Stomach (tissue), 9 donors: ENCODE measurements around the gene STYX. TPM values are rescaled to one million over a fixed set of nuclear protein-coding genes. Genes with fewer than 3 reads are reported as not detected.

Experiments used
- DNase-seq, 2 donors: peaks; one replicate each; pipeline versions ENCODE4 v3.0.0 to v3.0.0-alpha.2; 2013 to 2019
- H3K27ac ChIP-seq, 5 donors: fragments of 200-600 bp in 4 of 5; sonication (generic) in 4 of 5; one replicate each; pipeline ENCODE4 v1.5.1; 2013 to 2019; ENCODE audit warnings: mild to moderate bottlenecking in 1 of 5, moderate library complexity in 1 of 5
- H3K27me3 ChIP-seq, 3 donors: fragments of 200-600 bp; sonication (generic); one replicate each; pipeline ENCODE4 v1.5.1; 2017 to 2019; ENCODE audit warnings: mixed run types in 1 of 3
- H3K36me3 ChIP-seq, 4 donors: fragments of 200-600 bp; sonication (generic); 1 replicate in 3 of 4; 2 replicates in 1 of 4; pipeline ENCODE4 v1.5.1; 2016 to 2019
- H3K4me1 ChIP-seq, 4 donors: fragments of 200-600 bp; sonication (generic); one replicate each; pipeline ENCODE4 v1.5.1; 2016 to 2019
- H3K4me3 ChIP-seq, 4 donors: fragments of 200-600 bp; sonication (generic) in 3 of 4; one replicate each; pipeline ENCODE4 v1.5.1; 2016 to 2019; ENCODE audit warnings: mild to moderate bottlenecking in 1 of 4
- H3K9me3 ChIP-seq, 4 donors: fragments of 200-600 bp; sonication (generic); one replicate each; pipeline ENCODE4 v1.5.1; 2016 to 2019
- CTCF ChIP-seq, 7 experiments: fragments of 450-650 bp in 4 of 7; fragments of 200-600 bp in 3 of 7; sonication (generic) in 3 of 7; IDR thresholded peaks; one replicate each; pipeline ENCODE4 v1.5.1; 2016 to 2019; ENCODE audit warnings: antibody characterized with exemption in 7 of 7, control low read depth in 2 of 7, mild to moderate bottlenecking in 1 of 7
- EP300 ChIP-seq: sonication (generic); formaldehyde crosslinking; IDR thresholded peaks from one replicate; pipeline ENCODE4 v1.6.1; 2017; ENCODE audit warnings: antibody characterized with exemption
- POLR2A ChIP-seq, 4 donors: fragments of 450-650 bp; IDR thresholded peaks; one replicate each; pipeline ENCODE4 v1.6.1; 2016; ENCODE audit warnings: antibody characterized with exemption in 4 of 4, control low read depth in 2 of 4, mild to moderate bottlenecking in 1 of 4, moderate library complexity in 1 of 4
- POLR2AphosphoS5 ChIP-seq, 3 donors: sonication (generic); formaldehyde crosslinking; IDR thresholded peaks; one replicate each; pipeline ENCODE4 v1.6.1; 2016; ENCODE audit warnings: antibody characterized with exemption in 3 of 3
- WGBS, 5 donors: extraction: QIAGEN DNeasy Blood & Tissue Kit in 3 of 5; methylation state at CpG; one replicate each; pipeline versions ENCODE4 v1.1.5 to v1.1.7; 2013 to 2018; 5-methylcytosine and 5-hydroxymethylcytosine counted together
- intact Hi-C: fragments of 100-400 bp; cut with DNase I; formaldehyde crosslinking; loops from one replicate; pipeline ENCODE4 v1.15.1; 2023; ENCODE audit warnings: low total_unique reads
- polyA plus RNA-seq, 3 donors: library from polyadenylated mRNA; stranded (reverse); fragments of 200-250 nt; gene quantifications; one replicate each; pipeline ENCODE4 v1.2.3, GENCODE V29; 2013
- total RNA-seq, 5 donors: library from RNA; depleted of rRNA; stranded (reverse); fragments of >200 nt; gene quantifications; one replicate each; pipeline versions ENCODE4 v1.1.0 to v1.2.3, GENCODE V29; 2014 to 2016
- donor health status: healthy with polysubstance abuse.
- donor health status: Bipolar disorder and iron deficiency.
- donor health status: healthy.

Gene STYX
- total and polyA plus RNA-seq, 8 donors, result 4.8 to 23.3 (median 10.0) TPM

DNA sequence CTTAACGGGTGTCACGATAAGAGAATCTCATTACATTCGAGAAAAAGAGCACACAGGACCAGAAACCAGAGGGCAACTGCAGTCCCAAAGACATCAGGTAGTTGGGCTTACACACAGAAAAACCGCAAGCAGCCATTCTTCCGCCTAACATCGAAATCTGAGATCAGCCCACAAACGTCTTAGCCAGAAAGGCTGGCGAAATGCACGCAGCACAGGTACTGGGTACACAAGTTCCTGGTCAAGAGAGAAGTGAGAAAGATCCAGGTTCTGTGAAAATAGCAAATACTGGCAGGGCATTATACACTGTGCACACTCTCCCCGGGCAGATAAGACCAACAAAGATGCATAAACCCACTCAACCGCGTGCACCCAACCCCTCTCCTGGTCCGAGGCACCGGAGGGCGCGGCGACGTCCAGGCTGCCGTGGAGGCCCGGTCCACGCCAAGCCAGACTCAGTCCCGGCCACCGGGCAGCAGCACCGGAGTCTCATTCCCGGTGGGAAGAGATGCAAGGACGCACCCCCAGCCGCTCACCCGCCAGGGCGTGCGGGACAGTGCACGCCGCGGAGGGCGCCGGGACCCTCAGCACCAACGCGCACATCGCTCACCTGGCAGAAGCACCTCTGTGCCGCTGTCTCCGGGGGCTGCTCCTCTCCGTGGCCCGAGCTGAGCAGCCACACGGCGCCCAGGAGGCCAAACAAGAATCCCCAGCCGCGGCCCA is 35.0 kb upstream of the STYX start:
- peak overlapping the region; percentile 94 to 99 (median 99) for H3K27ac ChIP-seq
- WGBS, 5 donors, result 0 to 1% (median 1%) methylated on average over 27 to 46 of the region's 46 CpGs
- peak overlapping the region; percentile 73 to 91 (median 82) for H3K4me3 ChIP-seq
- no peaks in the 10 kb centered on the region for H3K9me3 ChIP-seq
- no peaks in the 10 kb centered on the region for H3K27me3 ChIP-seq
- peak; percentile 64 to 78 for DNase-seq
- intact Hi-C loops, result no loop called here
- H3K4me1 ChIP-seq, result peaks cover 23 to 57% (median 52%) of the 10 kb centered on the region in 4 donors
- no peaks in the 10 kb centered on the region for H3K36me3 ChIP-seq
- TF ChIP-seq EP300 (no peak), CTCF (IDR thresholded peaks at IDR 0.05) (peak in 1 of 7 experiments; percentile 5), POLR2AphosphoS5 (IDR thresholded peaks at IDR 0.05) (peak in 2 of 3 donors; percentile 36 to 59)

DNA sequence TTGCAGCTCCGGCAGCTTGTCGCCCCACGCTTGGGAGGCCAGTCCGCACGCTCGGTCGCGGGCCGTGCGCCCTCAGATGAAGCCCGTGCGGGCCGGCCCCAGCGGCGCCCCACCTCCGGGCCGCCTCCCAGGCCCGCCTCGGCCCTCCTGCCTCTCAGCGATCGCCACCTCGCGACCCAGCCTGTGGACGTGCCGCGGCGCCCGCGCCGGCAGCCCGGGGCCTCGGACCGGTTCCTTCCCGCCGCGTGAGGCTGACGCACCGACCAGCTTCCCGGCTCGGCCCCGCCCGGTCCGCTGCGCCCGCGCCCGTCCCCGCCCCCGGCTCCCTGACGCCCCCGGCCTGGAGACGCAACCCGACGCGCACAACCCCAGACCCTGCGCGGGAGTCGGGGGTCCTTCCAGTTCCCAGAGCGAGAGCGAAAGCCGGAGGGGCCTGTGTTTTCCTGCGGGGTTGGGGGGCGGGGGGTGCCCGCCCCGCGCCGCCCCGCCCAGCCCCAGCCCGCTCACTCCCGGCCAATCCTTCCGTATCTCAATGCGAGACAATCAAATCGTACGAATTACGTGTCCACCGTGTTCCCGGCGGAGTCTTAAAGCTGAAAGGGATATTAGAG is 34.4 kb upstream of the STYX start, which contains the start of gene ERO1A:
ERO1A (minus strand) TSS at position 78 of the 611 bp plus-strand sequence; CDS start at position 1, 77 bp downstream.
- peak in 1 of 4 donors; percentile 52 for TF ChIP-seq POLR2A (IDR thresholded peaks at IDR 0.05)
- TF ChIP-seq EP300, result no peak
- no peak for TF ChIP-seq CTCF (IDR thresholded peaks at IDR 0.05)
- TF ChIP-seq POLR2AphosphoS5 (IDR thresholded peaks at IDR 0.05), result peak; percentile 34 to 80 (median 70)
- peak; percentile 88 to 95 for DNase-seq
- Histone ChIP-seq H3K27ac (peak within 1 kb of the TSS; percentile 94 to 99 (median 99)), H3K4me3 (peak within 1 kb of the TSS; percentile 73 to 91 (median 82)), H3K27me3 (no peaks in the 10 kb centered on the region), H3K36me3 (no peaks in the 10 kb centered on the region), H3K9me3 (no peaks in the 10 kb centered on the region), H3K4me1 (peaks cover 23 to 58% (median 50%) of the 10 kb centered on the region in 4 donors)
- intact Hi-C loops, result no loop called here
- 0 to 2% (median 1%) methylated on average over 43 to 78 of the region's 78 CpGs for WGBS, 5 donors

DNA sequence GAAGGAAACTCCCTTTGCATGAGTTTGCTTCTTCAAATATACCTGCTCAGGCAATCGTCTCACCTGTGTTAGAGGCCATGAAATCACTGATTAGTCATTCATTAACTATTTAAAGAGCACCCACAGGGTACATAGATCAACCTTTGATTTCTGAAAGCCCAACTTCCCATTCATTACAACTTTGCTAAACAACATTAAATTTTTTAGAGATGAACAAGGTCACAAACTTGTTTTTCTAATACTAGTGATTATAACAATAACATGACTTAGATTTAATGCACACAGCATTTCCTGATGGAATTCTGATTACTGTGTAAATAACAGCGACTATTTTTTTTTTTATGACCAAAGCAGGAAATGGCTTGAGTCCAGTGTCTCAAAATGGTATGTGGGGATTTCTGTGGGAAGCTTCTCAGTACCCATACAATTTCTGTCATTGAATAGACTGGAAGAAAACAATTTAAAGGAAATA is 29.2 kb upstream of the STYX start:
- no peaks in the 10 kb centered on the region for H3K27me3 ChIP-seq
- no peaks in the 10 kb centered on the region for H3K36me3 ChIP-seq
- DNase-seq, result peak in 1 of 2 donors; percentile 74
- no peaks in the 10 kb centered on the region for H3K9me3 ChIP-seq
- H3K27ac ChIP-seq, result peak overlapping the region in 4 of 5 donors; percentile 68 to 83 (median 77)
- intact Hi-C loops, result no loop called here
- no peak overlapping the region for H3K4me3 ChIP-seq
- peak in 1 of 3 donors; percentile 16 for TF ChIP-seq POLR2AphosphoS5 (IDR thresholded peaks at IDR 0.05)
- no peak for TF ChIP-seq EP300
- no peak for TF ChIP-seq POLR2A (IDR thresholded peaks at IDR 0.05)
- TF ChIP-seq CTCF (IDR thresholded peaks at IDR 0.05), result no peak
- WGBS, 5 donors, result 6 to 24% (median 14%) methylated on average over 2 of the region's 2 CpGs
- peaks cover 4 to 32% (median 16%) of the 10 kb centered on the region in 4 donors for H3K4me1 ChIP-seq

- Histone ChIP-seq H3K4me1 (peaks cover 3 to 32% (median 15%) of the 10 kb centered on the region in 4 donors), H3K4me3 (no peak overlapping the region), H3K27ac (peak overlapping the region; percentile 68 to 83 (median 74)), H3K9me3 (no peaks in the 10 kb centered on the region), H3K27me3 (no peaks in the 10 kb centered on the region), H3K36me3 (no peaks in the 10 kb centered on the region)
- no peak for DNase-seq
- no peak for TF ChIP-seq POLR2A (IDR thresholded peaks at IDR 0.05)
- TF ChIP-seq POLR2AphosphoS5 (IDR thresholded peaks at IDR 0.05), result no peak
- no peak for TF ChIP-seq EP300
- no peak for TF ChIP-seq CTCF (IDR thresholded peaks at IDR 0.05)
- intact Hi-C loops, result no loop called here
- WGBS, 5 donors, result 46 to 65% (median 55%) methylated on average over 3 of the region's 3 CpGs
These were observed 28.7 kb upstream of the STYX start for GRCh38 chr14:52701223-52701622.
